Measurements from ENCODE around the gene SAXO1. TPM values are rescaled to one million over a fixed set of nuclear protein-coding genes. Genes with fewer than 3 reads are reported as not detected.

SAXO1 gene
- total RNA-seq, 1 experiment from 2014 or later: 0.09 TPM

DNA sequence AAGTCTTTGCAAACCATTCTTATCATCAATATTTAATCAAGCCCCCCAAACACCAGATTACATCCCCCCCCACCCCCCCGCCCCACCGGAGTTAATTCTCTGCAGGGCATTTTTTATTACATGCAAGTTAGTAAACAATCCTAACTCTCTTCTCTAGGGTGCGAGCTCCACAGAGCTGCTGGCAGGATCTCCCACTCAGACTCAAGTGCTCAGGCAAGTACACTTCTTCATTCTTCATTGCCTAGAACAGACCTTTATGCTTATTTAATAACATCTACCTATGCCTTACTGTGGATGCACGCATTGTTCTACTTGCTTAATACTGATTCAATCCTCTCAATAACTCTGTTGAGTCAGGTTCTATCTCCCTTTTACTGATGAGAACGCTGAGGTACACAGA, 9.9 kb downstream of the SAXO1 start:
- DNase-seq (ENCODE audit: low spot score) (no peak), ATAC-seq (no peak)
- ChIA-PET POLR2A (no interaction called here), CTCF (interaction anchor here (0.8 kb wide), 1 partner anchor 442 kb away, joined by 3 read pairs; no protein-coding TSS in a partner anchor)
- Mint-ChIP-seq H3K4me1 (no peaks in the 10 kb centered on the region), H3K27ac (no peak overlapping the region), H3K9me3 (peaks cover 19% of the 10 kb centered on the region), H3K27me3 (ENCODE audit: low read depth) (0 out of 2 replicates have a peak, but pooled peaks cover 4% of the 10 kb centered on the region), H3K4me3 (no peak overlapping the region), H3K36me3 (peaks cover 7% of the 10 kb centered on the region; the same call in 1 of the 2 replicates)
- no peak for TF ChIP-seq FOXJ3 (CRISPR knock-in tag; IDR thresholded peaks at IDR 0.05; ENCODE audit: borderline replicate concordance)
- TF ChIP-seq ETV6 (CRISPR knock-in tag; IDR thresholded peaks at IDR 0.05): no peak
- TF ChIP-seq JAZF1 (CRISPR knock-in tag; IDR thresholded peaks at IDR 0.05): no peak
- TF ChIP-seq ZNF138 (CRISPR knock-in tag; conservative IDR thresholded peaks at IDR 0.05): no peak
- TF ChIP-seq, protein P1, sequence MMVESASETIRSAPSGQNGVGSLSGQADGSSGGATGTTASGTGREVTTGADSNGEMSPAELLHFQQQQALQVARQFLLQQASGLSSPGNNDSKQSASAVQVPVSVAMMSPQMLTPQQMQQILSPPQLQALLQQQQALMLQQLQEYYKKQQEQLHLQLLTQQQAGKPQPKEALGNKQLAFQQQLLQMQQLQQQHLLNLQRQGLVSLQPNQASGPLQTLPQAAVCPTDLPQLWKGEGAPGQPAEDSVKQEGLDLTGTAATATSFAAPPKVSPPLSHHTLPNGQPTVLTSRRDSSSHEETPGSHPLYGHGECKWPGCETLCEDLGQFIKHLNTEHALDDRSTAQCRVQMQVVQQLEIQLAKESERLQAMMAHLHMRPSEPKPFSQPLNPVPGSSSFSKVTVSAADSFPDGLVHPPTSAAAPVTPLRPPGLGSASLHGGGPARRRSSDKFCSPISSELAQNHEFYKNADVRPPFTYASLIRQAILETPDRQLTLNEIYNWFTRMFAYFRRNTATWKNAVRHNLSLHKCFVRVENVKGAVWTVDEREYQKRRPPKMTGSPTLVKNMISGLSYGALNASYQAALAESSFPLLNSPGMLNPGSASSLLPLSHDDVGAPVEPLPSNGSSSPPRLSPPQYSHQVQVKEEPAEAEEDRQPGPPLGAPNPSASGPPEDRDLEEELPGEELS (CRISPR knock-in tag; IDR thresholded peaks at IDR 0.05): no peak
- no peak for TF ChIP-seq ZNF263 (CRISPR knock-in tag; IDR thresholded peaks at IDR 0.05; ENCODE audit: low read depth)
- TF ChIP-seq, protein P2, sequence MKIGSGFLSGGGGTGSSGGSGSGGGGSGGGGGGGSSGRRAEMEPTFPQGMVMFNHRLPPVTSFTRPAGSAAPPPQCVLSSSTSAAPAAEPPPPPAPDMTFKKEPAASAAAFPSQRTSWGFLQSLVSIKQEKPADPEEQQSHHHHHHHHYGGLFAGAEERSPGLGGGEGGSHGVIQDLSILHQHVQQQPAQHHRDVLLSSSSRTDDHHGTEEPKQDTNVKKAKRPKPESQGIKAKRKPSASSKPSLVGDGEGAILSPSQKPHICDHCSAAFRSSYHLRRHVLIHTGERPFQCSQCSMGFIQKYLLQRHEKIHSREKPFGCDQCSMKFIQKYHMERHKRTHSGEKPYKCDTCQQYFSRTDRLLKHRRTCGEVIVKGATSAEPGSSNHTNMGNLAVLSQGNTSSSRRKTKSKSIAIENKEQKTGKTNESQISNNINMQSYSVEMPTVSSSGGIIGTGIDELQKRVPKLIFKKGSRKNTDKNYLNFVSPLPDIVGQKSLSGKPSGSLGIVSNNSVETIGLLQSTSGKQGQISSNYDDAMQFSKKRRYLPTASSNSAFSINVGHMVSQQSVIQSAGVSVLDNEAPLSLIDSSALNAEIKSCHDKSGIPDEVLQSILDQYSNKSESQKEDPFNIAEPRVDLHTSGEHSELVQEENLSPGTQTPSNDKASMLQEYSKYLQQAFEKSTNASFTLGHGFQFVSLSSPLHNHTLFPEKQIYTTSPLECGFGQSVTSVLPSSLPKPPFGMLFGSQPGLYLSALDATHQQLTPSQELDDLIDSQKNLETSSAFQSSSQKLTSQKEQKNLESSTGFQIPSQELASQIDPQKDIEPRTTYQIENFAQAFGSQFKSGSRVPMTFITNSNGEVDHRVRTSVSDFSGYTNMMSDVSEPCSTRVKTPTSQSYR (CRISPR knock-in tag; IDR thresholded peaks at IDR 0.05): no peak
- TF ChIP-seq JUN (CRISPR knock-in tag; IDR thresholded peaks at IDR 0.05): no peak
- TF ChIP-seq, protein P3, sequence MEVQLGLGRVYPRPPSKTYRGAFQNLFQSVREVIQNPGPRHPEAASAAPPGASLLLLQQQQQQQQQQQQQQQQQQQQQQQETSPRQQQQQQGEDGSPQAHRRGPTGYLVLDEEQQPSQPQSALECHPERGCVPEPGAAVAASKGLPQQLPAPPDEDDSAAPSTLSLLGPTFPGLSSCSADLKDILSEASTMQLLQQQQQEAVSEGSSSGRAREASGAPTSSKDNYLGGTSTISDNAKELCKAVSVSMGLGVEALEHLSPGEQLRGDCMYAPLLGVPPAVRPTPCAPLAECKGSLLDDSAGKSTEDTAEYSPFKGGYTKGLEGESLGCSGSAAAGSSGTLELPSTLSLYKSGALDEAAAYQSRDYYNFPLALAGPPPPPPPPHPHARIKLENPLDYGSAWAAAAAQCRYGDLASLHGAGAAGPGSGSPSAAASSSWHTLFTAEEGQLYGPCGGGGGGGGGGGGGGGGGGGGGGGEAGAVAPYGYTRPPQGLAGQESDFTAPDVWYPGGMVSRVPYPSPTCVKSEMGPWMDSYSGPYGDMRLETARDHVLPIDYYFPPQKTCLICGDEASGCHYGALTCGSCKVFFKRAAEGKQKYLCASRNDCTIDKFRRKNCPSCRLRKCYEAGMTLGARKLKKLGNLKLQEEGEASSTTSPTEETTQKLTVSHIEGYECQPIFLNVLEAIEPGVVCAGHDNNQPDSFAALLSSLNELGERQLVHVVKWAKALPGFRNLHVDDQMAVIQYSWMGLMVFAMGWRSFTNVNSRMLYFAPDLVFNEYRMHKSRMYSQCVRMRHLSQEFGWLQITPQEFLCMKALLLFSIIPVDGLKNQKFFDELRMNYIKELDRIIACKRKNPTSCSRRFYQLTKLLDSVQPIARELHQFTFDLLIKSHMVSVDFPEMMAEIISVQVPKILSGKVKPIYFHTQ (CRISPR knock-in tag; IDR thresholded peaks at IDR 0.05): no peak
- no peak for TF ChIP-seq TP53 (CRISPR knock-in tag; IDR thresholded peaks at IDR 0.05)
- no peak for TF ChIP-seq IRF2 (CRISPR knock-in tag; IDR thresholded peaks at IDR 0.05; ENCODE audit: borderline replicate concordance, low read depth)
- TF ChIP-seq, protein P4, sequence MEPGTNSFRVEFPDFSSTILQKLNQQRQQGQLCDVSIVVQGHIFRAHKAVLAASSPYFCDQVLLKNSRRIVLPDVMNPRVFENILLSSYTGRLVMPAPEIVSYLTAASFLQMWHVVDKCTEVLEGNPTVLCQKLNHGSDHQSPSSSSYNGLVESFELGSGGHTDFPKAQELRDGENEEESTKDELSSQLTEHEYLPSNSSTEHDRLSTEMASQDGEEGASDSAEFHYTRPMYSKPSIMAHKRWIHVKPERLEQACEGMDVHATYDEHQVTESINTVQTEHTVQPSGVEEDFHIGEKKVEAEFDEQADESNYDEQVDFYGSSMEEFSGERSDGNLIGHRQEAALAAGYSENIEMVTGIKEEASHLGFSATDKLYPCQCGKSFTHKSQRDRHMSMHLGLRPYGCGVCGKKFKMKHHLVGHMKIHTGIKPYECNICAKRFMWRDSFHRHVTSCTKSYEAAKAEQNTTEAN (CRISPR knock-in tag; IDR thresholded peaks at IDR 0.05): no peak

DNA sequence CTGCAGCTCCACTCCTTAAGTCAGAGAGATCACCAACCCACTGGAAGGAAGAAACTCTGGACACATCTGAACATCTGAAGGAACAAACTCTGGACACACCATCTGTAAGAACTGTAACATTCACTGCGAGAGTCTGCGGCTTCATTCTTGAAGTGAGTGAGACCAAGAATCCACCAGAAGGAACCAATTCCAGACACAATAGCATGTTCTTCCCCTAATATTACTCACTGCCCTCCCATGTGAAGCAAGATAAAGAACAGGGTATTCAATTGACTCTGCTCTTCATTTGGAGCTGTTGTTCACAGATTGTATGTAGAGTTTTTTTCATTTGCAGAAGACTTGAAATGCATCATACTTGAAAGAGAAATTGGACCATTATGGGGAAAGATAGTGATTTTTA, 10.8 kb downstream of the SAXO1 start:
- Mint-ChIP-seq H3K4me3 (no peak overlapping the region), H3K27me3 (ENCODE audit: low read depth) (0 out of 2 replicates have a peak, but pooled peaks cover 4% of the 10 kb centered on the region), H3K9me3 (peaks cover 19% of the 10 kb centered on the region), H3K36me3 (peaks cover 7% of the 10 kb centered on the region; the same call in 1 of the 2 replicates), H3K4me1 (no peaks in the 10 kb centered on the region), H3K27ac (no peak overlapping the region)
- no peak for ATAC-seq
- POLR2A ChIA-PET: no interaction called here
- TF ChIP-seq, protein P5, sequence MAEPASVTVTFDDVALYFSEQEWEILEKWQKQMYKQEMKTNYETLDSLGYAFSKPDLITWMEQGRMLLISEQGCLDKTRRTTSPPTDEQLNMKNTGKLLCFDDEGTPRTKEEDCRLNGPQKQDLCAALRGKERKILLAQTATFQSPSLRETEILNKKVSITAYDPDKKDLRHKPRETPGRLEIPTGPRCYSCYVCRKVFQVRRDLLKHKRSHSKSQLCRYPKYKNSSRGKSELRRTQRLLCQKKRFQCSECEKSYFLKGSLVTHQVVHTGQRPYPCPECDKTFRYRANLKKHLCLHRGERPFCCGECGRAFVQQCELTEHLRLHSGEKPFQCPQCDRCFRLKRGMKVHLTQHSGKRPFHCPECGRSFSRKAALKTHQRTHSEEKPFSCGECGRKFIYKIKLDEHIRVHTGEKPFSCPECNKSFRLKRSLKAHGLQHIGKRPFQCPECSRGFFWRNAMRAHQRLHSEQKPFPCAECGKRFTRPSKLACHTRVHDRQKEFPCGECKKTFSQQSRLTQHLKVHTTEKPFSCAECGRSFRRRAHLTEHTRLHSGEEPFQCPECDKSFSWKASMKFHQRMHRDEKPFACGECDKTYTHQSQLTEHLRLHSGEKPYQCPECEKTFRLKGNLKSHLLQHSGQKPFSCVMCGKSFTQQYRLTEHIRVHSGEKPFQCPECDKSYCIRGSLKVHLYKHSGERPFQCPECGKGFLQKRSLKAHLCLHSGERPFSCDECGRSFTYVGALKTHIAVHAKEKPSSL (CRISPR knock-in tag; conservative IDR thresholded peaks at IDR 0.05): no peak
- TF ChIP-seq FOXJ3 (CRISPR knock-in tag; IDR thresholded peaks at IDR 0.05; ENCODE audit: borderline replicate concordance) (no peak), ZNF416 (CRISPR knock-in tag; IDR thresholded peaks at IDR 0.05) (no peak), ZNF121 (CRISPR knock-in tag; IDR thresholded peaks at IDR 0.05) (no peak), ZNF263 (CRISPR knock-in tag; IDR thresholded peaks at IDR 0.05; ENCODE audit: low read depth) (no peak), RORB (CRISPR knock-in tag; IDR thresholded peaks at IDR 0.05) (no peak), SOX15 (CRISPR knock-in tag; IDR thresholded peaks at IDR 0.05) (no peak), OVOL2 (CRISPR knock-in tag; IDR thresholded peaks at IDR 0.05; ENCODE audit: borderline replicate concordance) (no peak), MXD4 (CRISPR knock-in tag; IDR thresholded peaks at IDR 0.05; ENCODE audit: borderline replicate concordance) (no peak)
- TF ChIP-seq, protein P6, sequence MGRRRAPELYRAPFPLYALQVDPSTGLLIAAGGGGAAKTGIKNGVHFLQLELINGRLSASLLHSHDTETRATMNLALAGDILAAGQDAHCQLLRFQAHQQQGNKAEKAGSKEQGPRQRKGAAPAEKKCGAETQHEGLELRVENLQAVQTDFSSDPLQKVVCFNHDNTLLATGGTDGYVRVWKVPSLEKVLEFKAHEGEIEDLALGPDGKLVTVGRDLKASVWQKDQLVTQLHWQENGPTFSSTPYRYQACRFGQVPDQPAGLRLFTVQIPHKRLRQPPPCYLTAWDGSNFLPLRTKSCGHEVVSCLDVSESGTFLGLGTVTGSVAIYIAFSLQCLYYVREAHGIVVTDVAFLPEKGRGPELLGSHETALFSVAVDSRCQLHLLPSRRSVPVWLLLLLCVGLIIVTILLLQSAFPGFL (CRISPR knock-in tag; IDR thresholded peaks at IDR 0.05; ENCODE audit: borderline replicate concordance): no peak
- no peak for DNase-seq (ENCODE audit: low spot score)
- CTCF ChIA-PET: no interaction called here
